AG09309 (cell line): ENCODE data around the gene UTF1.

ENCODE experiments used
- DNase-seq: peaks from one replicate; pipeline ENCODE4 v3.0.0-alpha.2; 2010; ENCODE audit warnings: low read depth
- H3K4me3 ChIP-seq: 2 replicates; pipeline ENCODE4 v1.5.1; 2011; ENCODE audit warnings: mild to moderate bottlenecking, low read depth, low read length, moderate library complexity; ENCODE audit not compliant: control insufficient read depth
- CTCF ChIP-seq: IDR thresholded peaks from 2 replicates; pipeline ENCODE4 v1.5.1; 2011; ENCODE audit warnings: mild to moderate bottlenecking, low read depth, low read length, inconsistent platforms; ENCODE audit not compliant: insufficient read depth, control insufficient read depth; ENCODE audit errors: missing control alignments

The UTF1 gene

GRCh38 chr10:133245439-133246235, 15.6 kb downstream of the UTF1 start:
- TF ChIP-seq CTCF = no peak
- no peak for DNase-seq

GRCh38 chr10:133246236-133246626, 16.2 kb downstream of the UTF1 start:
- H3K4me3 ChIP-seq = no peak overlapping the region
- no peak for TF ChIP-seq CTCF

More at GRCh38 chr10:133245439-133246235, 15.6 kb downstream of the UTF1 start:
- H3K4me3 ChIP-seq = no peak overlapping the region

GRCh38 chr10:133247681-133248333, 17.8 kb downstream of the UTF1 start:
- no peak overlapping the region for H3K4me3 ChIP-seq
- no peak for TF ChIP-seq CTCF
- DNase-seq = no peak

More at GRCh38 chr10:133246236-133246626, 16.2 kb downstream of the UTF1 start:
- DNase-seq = no peak

- H3K4me3 ChIP-seq = no peak overlapping the region
- TF ChIP-seq CTCF = no peak
- DNase-seq = no peak
Measured at GRCh38 chr10:133248334-133248715, 18.3 kb downstream of the UTF1 start.

- no peak for DNase-seq
- no peak for TF ChIP-seq CTCF
- H3K4me3 ChIP-seq = no peak overlapping the region
Measured at GRCh38 chr10:133249094-133249780, 19.2 kb downstream of the UTF1 start.

GRCh38 chr10:133249975-133250754, 20.1 kb downstream of the UTF1 start:
- no peak for DNase-seq
- H3K4me3 ChIP-seq = no peak overlapping the region
- no peak for TF ChIP-seq CTCF
